Gastroesophageal sphincter (tissue), 4 donors: ENCODE measurements around the gene PTRHD1. TPM values are rescaled to one million over a fixed set of nuclear protein-coding genes. Genes with fewer than 3 reads are reported as not detected.

Source experiments
- ATAC-seq: fragments of 150-250 bp; one replicate; pipeline ENCODE4 v1.9.1; 2016; ENCODE audit warnings: mild to moderate bottlenecking, moderate library complexity
- H3K27ac ChIP-seq, 4 donors: fragments of 200-600 bp; sonication (generic) in 3 of 4; 1 replicate in 3 of 4; 2 replicates in 1 of 4; pipeline ENCODE4 v1.5.1; 2016 to 2019
- H3K27me3 ChIP-seq: fragments of 200-600 bp; sonication (generic); one replicate; pipeline ENCODE4 v1.5.1; 2019
- H3K36me3 ChIP-seq, 2 donors: fragments of 200-600 bp; sonication (generic); one replicate each; pipeline ENCODE4 v1.5.1; 2019; ENCODE audit warnings: control low read depth in 1 of 2
- H3K4me1 ChIP-seq, 3 donors: fragments of 200-600 bp; sonication (generic); 1 replicate in 2 of 3; 2 replicates in 1 of 3; pipeline ENCODE4 v1.5.1; 2016 to 2019; ENCODE audit warnings: control low read depth in 2 of 3
- H3K4me3 ChIP-seq, 2 donors: fragments of 200-600 bp; sonication (generic); one replicate each; pipeline ENCODE4 v1.5.1; 2019; ENCODE audit warnings: mild to moderate bottlenecking in 1 of 2, moderate library complexity in 1 of 2
- H3K9me3 ChIP-seq, 3 donors: fragments of 200-600 bp; sonication (generic); one replicate each; pipeline ENCODE4 v1.5.1; 2017 to 2019; ENCODE audit warnings: control low read depth in 2 of 3
- CTCF ChIP-seq, 4 experiments: fragments of 200-600 bp in 2 of 4; fragments of 450-650 bp in 2 of 4; sonication (generic) in 1 of 4; IDR thresholded peaks; one replicate each; pipeline ENCODE4 v1.5.1; 2017 to 2019; ENCODE audit warnings: antibody characterized with exemption in 4 of 4, mild to moderate bottlenecking in 2 of 4, moderate library complexity in 2 of 4
- EP300 ChIP-seq: sonication (generic); formaldehyde crosslinking; IDR thresholded peaks from one replicate; pipeline ENCODE4 v1.6.1; 2017; ENCODE audit warnings: antibody characterized with exemption, mild to moderate bottlenecking
- POLR2A ChIP-seq, 2 donors: fragments of 450-650 bp; IDR thresholded peaks; one replicate each; pipeline ENCODE4 v1.6.1; 2017; ENCODE audit warnings: antibody characterized with exemption in 2 of 2, mild to moderate bottlenecking in 2 of 2, moderate library complexity in 1 of 2
- POLR2AphosphoS5 ChIP-seq: sonication (generic); formaldehyde crosslinking; IDR thresholded peaks from one replicate; pipeline ENCODE4 v1.6.1; 2017; ENCODE audit warnings: antibody characterized with exemption
- WGBS, 2 donors: methylation state at CpG; one replicate each; pipeline ENCODE4 v1.1.5; 2018; ENCODE audit warnings: low coverage in 1 of 2; 5-methylcytosine and 5-hydroxymethylcytosine counted together
- total RNA-seq, 4 donors: library from RNA; depleted of rRNA; stranded (reverse); fragments of >200 nt; gene quantifications; one replicate each; pipeline ENCODE4 v1.1.0, GENCODE V29; 2016

PTRHD1 gene
- total RNA-seq = 10 to 100 TPM; 11.8 to 12.4 (median 12.1) TPM

- no peak for TF ChIP-seq EP300
- peak; percentile 41 for TF ChIP-seq POLR2AphosphoS5
- peak; percentile 43 to 59 for TF ChIP-seq POLR2A (IDR thresholded peaks at IDR 0.05)
- peak in 3 of 4 experiments; percentile 61 to 69 (median 65) for TF ChIP-seq CTCF (IDR thresholded peaks at IDR 0.05)
- no peaks in the 10 kb centered on the region for H3K9me3 ChIP-seq
- peak within 1 kb of the TSS; percentile 83 to 99 (median 99) for H3K27ac ChIP-seq
- WGBS, 2 donors = no CpG with 5 or more reads among the region's 74 CpGs
- ATAC-seq = peak; percentile 98
- no peaks in the 10 kb centered on the region for H3K36me3 ChIP-seq
- H3K27me3 ChIP-seq = no peaks in the 10 kb centered on the region
- H3K4me1 ChIP-seq = peaks cover 0 to 29% (median 4%) of the 10 kb centered on the region in 3 donors
- H3K4me3 ChIP-seq = peak within 1 kb of the TSS; percentile 58 to 85
Measured at GRCh38 chr2:24792874-24793760, at the start of gene PTRHD1, which contains the start of gene CENPO. Gene PTRHD1, minus strand, starts transcription at chr2:24793391. Its CDS starts 14 bp downstream, at chr2:24793377. Gene CENPO, plus strand, starts transcription at chr2:24793425. Its CDS starts 495 bp downstream, at chr2:24793920.

- peaks cover 0 to 53% of the 10 kb centered on the region in 2 donors for H3K36me3 ChIP-seq
- H3K9me3 ChIP-seq = no peaks in the 10 kb centered on the region
- no peaks in the 10 kb centered on the region for H3K27me3 ChIP-seq
- ATAC-seq = no peak
- no peak for TF ChIP-seq POLR2AphosphoS5
- TF ChIP-seq EP300 = no peak
- no peak for TF ChIP-seq CTCF (IDR thresholded peaks at IDR 0.05)
- TF ChIP-seq POLR2A (IDR thresholded peaks at IDR 0.05) = no peak
- H3K27ac ChIP-seq = no peak overlapping the region
- no peaks in the 10 kb centered on the region for H3K4me1 ChIP-seq
- no peak overlapping the region for H3K4me3 ChIP-seq
- 94 to 97% methylated on average over 5 to 23 of the region's 39 CpGs for WGBS, 2 donors
Measured at GRCh38 chr2:24842081-24843050, 49.2 kb upstream of the PTRHD1 start.

- no peak for ATAC-seq
- Histone ChIP-seq H3K36me3 (peaks cover 0 to 65% of the 10 kb centered on the region in 2 donors), H3K9me3 (no peaks in the 10 kb centered on the region), H3K4me1 (no peaks in the 10 kb centered on the region), H3K27me3 (no peaks in the 10 kb centered on the region), H3K4me3 (no peak overlapping the region), H3K27ac (no peak overlapping the region)
- WGBS, 2 donors = 93% methylated on average over 5 to 6 of the region's 26 CpGs
- TF ChIP-seq POLR2AphosphoS5 (no peak), CTCF (IDR thresholded peaks at IDR 0.05) (no peak), EP300 (no peak)
Measured at GRCh38 chr2:24840962-24841945, 48.1 kb upstream of the PTRHD1 start.

- no peak for ATAC-seq
- Histone ChIP-seq H3K27ac (no peak overlapping the region), H3K36me3 (peaks cover 0 to 74% of the 10 kb centered on the region in 2 donors), H3K27me3 (no peaks in the 10 kb centered on the region), H3K4me3 (no peak overlapping the region), H3K9me3 (no peaks in the 10 kb centered on the region), H3K4me1 (no peaks in the 10 kb centered on the region)
- 80 to 90% methylated on average over 1 to 2 of the region's 17 CpGs for WGBS, 2 donors
- TF ChIP-seq POLR2AphosphoS5 (no peak), CTCF (IDR thresholded peaks at IDR 0.05) (no peak), POLR2A (IDR thresholded peaks at IDR 0.05) (no peak), EP300 (no peak)
Measured at GRCh38 chr2:24840164-24840869, 47.1 kb upstream of the PTRHD1 start.
